HCT116 (cell line): ENCODE results near the gene CHD2. TPM values are rescaled to one million over a fixed set of nuclear protein-coding genes. Genes with fewer than 3 reads are reported as not detected.

Experiments
- ATAC-seq: fragments of 200-7000 bp; cut with Tn5 transposase; 2 replicates; pipeline ENCODE4 v1.9.1; 2020; ENCODE audit warnings: mild to moderate bottlenecking, moderate library complexity
- BruUV-seq: library from RNA; stranded (reverse); fragments of 400-500 nt; replicated peaks from 2 replicates; lab custom pipeline; 2021; lab: Mats Ljungman, UMichigan
- CTCF ChIA-PET: fragments of 300-600 bp; sonication (Branson Sonifier 250); formaldehyde crosslinking; loops from one replicate; lab custom pipeline; 2021; ENCODE audit warnings: antibody characterized with exemption; lab: Charles Lee
- POLR2A ChIA-PET: fragments of 300-600, 350-600 bp; sonication (Branson Sonifier 250); formaldehyde crosslinking; loops from one replicate; lab custom pipeline; 2021; ENCODE audit warnings: antibody characterized with exemption; lab: Charles Lee
- RAD21 ChIA-PET, 2 experiments: fragments of 300-600 bp; sonication (Branson Sonifier 250); formaldehyde crosslinking; loops; one replicate each; lab custom pipeline; 2023; ENCODE audit warnings: low total read pairs in 2 of 2; ENCODE audit not compliant: uncharacterized antibody in 2 of 2, unreplicated experiment in 2 of 2, low non-redundant PET in 1 of 2; lab: Charles Lee
- DNase-seq: peaks from one replicate; pipeline ENCODE4 v3.0.0-alpha.2; 2010; ENCODE audit warnings: low read depth, low spot score
- H2AFZ ChIP-seq: fragments of 200-600 bp; shearing (Covaris generic), sonication (generic); 2 replicates; pipeline ENCODE4 v1.6.1; 2017; ENCODE audit warnings: low read depth, mixed run types, mixed read lengths, antibody characterized with exemption, low read length; ENCODE audit not compliant: poor library complexity, severe bottlenecking
- H3K27ac ChIP-seq: 2 replicates; pipeline ENCODE4 v1.5.1; 2012; ENCODE audit warnings: low read depth, low read length
- H3K27me3 ChIP-seq: fragments of 200-600 bp; sonication (generic); 2 replicates; pipeline ENCODE4 v1.6.1; 2016; ENCODE audit warnings: mixed run types, low read length, mixed read lengths; ENCODE audit not compliant: insufficient read depth
- H3K36me3 ChIP-seq, 2 experiments: fragments of 200-500 bp in 1 of 2; fragments of 200-600 bp in 1 of 2; sonication (Bioruptor generic) in 1 of 2; sonication (generic) in 1 of 2; 2 replicates each; pipeline versions ENCODE4 v1.5.1 to v1.6.1; 2014 to 2016; ENCODE audit warnings: low read length in 2 of 2, inconsistent platforms in 1 of 2, mixed read lengths in 1 of 2, mixed run types in 1 of 2; ENCODE audit not compliant: insufficient read depth in 2 of 2, control insufficient read depth in 1 of 2
- H3K4me1 ChIP-seq, 2 experiments: fragments of 200-600 bp in 1 of 2; sonication (generic) in 1 of 2; 2 replicates each; pipeline versions ENCODE4 v1.5.1 to v1.6.1; 2012 to 2017; ENCODE audit warnings: low read length in 2 of 2, inconsistent platforms in 1 of 2, mild to moderate bottlenecking in 1 of 2, mixed read lengths in 1 of 2, mixed run types in 1 of 2, moderate library complexity in 1 of 2; ENCODE audit not compliant: insufficient read depth in 2 of 2, control insufficient read depth in 1 of 2
- H3K4me2 ChIP-seq: fragments of 200-600 bp; sonication (generic); 2 replicates; pipeline ENCODE4 v1.6.1; 2017; ENCODE audit warnings: mixed run types, low read length, mixed read lengths
- H3K4me3 ChIP-seq, 2 experiments: fragments of 200-600 bp in 1 of 2; sonication (generic) in 1 of 2; replicated peaks in 1 of 2; 2 replicates each; pipeline ENCODE4 v1.5.1; 2011 to 2016; ENCODE audit warnings: low read length in 2 of 2, control low read depth in 1 of 2, low read depth in 1 of 2, mild to moderate bottlenecking in 1 of 2, mixed read lengths in 1 of 2, mixed run types in 1 of 2
- H3K79me2 ChIP-seq: fragments of 200-600 bp; sonication (generic); 2 replicates; pipeline ENCODE4 v1.6.1; 2017; ENCODE audit warnings: mild to moderate bottlenecking, mixed run types, low read length, moderate library complexity, mixed read lengths; ENCODE audit not compliant: insufficient read depth
- H3K9ac ChIP-seq: fragments of 200-600 bp; sonication (generic); 2 replicates; pipeline ENCODE4 v1.6.1; 2016; ENCODE audit warnings: low read length, mixed read lengths
- H3K9me2 ChIP-seq: fragments of 200-600 bp; sonication (generic), shearing (Covaris generic); 2 replicates; pipeline ENCODE4 v1.6.1; 2017; ENCODE audit warnings: mixed run types, mild to moderate bottlenecking, moderate library complexity; ENCODE audit not compliant: insufficient read depth
- H3K9me3 ChIP-seq, 2 experiments: fragments of 200-500 bp in 1 of 2; fragments of 200-600 bp in 1 of 2; sonication (Bioruptor generic) in 1 of 2; sonication (generic) in 1 of 2; 2 replicates each; pipeline ENCODE4 v1.6.1; 2014 to 2017; ENCODE audit warnings: low read length in 2 of 2, mixed read lengths in 2 of 2, inconsistent platforms in 1 of 2, low read depth in 1 of 2, mild to moderate bottlenecking in 1 of 2, mixed run types in 1 of 2, moderate library complexity in 1 of 2; ENCODE audit not compliant: control insufficient read depth in 1 of 2, insufficient read depth in 1 of 2
- H4K20me1 ChIP-seq: fragments of 200-600 bp; sonication (generic), shearing (Covaris generic); 2 replicates; pipeline ENCODE4 v1.6.1; 2017; ENCODE audit warnings: mixed run types, mild to moderate bottlenecking, moderate library complexity; ENCODE audit not compliant: insufficient read depth
- CBX3 ChIP-seq: IDR thresholded peaks from 2 replicates; pipeline ENCODE4 v1.6.1; 2012; ENCODE audit warnings: low read depth
- CEBPB ChIP-seq: IDR thresholded peaks from 2 replicates; pipeline ENCODE4 v1.6.1; 2012; ENCODE audit warnings: low read depth
- CTCF ChIP-seq, 3 experiments: fragments of 200-600 bp in 1 of 3; sonication (generic) in 1 of 3; IDR thresholded peaks in 2 of 3; conservative IDR thresholded peaks in 1 of 3; 2 replicates each; pipeline ENCODE4 v1.5.1; 2012 to 2017; ENCODE audit warnings: low read depth in 2 of 3, low read length in 2 of 3, antibody characterized with exemption in 1 of 3, borderline replicate concordance in 1 of 3, control low read depth in 1 of 3, mild to moderate bottlenecking in 1 of 3, mixed read lengths in 1 of 3, mixed run types in 1 of 3, moderate library complexity in 1 of 3; ENCODE audit not compliant: insufficient read depth in 1 of 3
- ELF1 ChIP-seq: IDR thresholded peaks from 2 replicates; pipeline ENCODE4 v1.6.1; 2012; ENCODE audit warnings: low read depth, borderline replicate concordance
- EZH2 ChIP-seq: fragments of 200-600 bp; sonication (generic); IDR thresholded peaks from 2 replicates; pipeline ENCODE4 v1.6.1; 2017; ENCODE audit warnings: antibody characterized with exemption, mixed run types
- EZH2phosphoT487 ChIP-seq: fragments of 200-600 bp; IDR thresholded peaks from 2 replicates; pipeline ENCODE4 v1.6.1; 2018; ENCODE audit warnings: antibody characterized with exemption, borderline replicate concordance
- FOSL1 ChIP-seq: IDR thresholded peaks from 2 replicates; pipeline ENCODE4 v1.6.1; 2012; ENCODE audit warnings: low read depth
- RAD21 ChIP-seq: IDR thresholded peaks from 2 replicates; pipeline ENCODE4 v1.6.1; 2012; ENCODE audit warnings: low read depth, mild to moderate bottlenecking
- REST ChIP-seq: IDR thresholded peaks from 2 replicates; pipeline ENCODE4 v1.6.1; 2012; ENCODE audit warnings: low read depth
- SRF ChIP-seq: IDR thresholded peaks from 2 replicates; pipeline ENCODE4 v1.6.1; 2012; ENCODE audit warnings: low read depth
- YY1 ChIP-seq: IDR thresholded peaks from 2 replicates; pipeline ENCODE4 v1.6.1; 2011; ENCODE audit warnings: low read length, low read depth, moderate library complexity, mild to moderate bottlenecking; ENCODE audit not compliant: insufficient replicate concordance; ENCODE audit errors: extremely low read depth
- ZBTB33 ChIP-seq: IDR thresholded peaks from 2 replicates; pipeline ENCODE4 v1.6.1; 2011; ENCODE audit warnings: mild to moderate bottlenecking, low read length, moderate library complexity; ENCODE audit not compliant: insufficient replicate concordance; ENCODE audit errors: extremely low read depth
- ZNF274 ChIP-seq: fragments of 200-500 bp; sonication (Bioruptor generic); IDR thresholded peaks from 2 replicates; pipeline ENCODE4 v1.6.1; 2014; ENCODE audit warnings: mild to moderate bottlenecking, low read depth, low read length, inconsistent platforms
- intact Hi-C: fragments of 100-400 bp; cut with micrococcal nuclease; formaldehyde crosslinking; loops from 2 replicates; pipeline ENCODE4 v1.10.0; 2022
- total RNA-seq: library from RNA; stranded (reverse); gene quantifications from one replicate; pipeline ENCODE4 v1.2.1, GENCODE V29; 2021; ENCODE audit not compliant: unreplicated experiment

The CHD2 gene
- total RNA-seq, 1 experiment from 2014 or later = 116 TPM

GRCh38 chr15:93001881-93002280 is 101.8 kb downstream of the CHD2 start:
- Histone ChIP-seq H3K4me2 (no peak overlapping the region), H3K9ac (no peak overlapping the region), H3K27me3 (no peaks in the 10 kb centered on the region), H3K4me1 (no peaks in the 10 kb centered on the region), H3K79me2 (peaks cover 34% of the 10 kb centered on the region), H3K4me3 (no peak overlapping the region), H3K9me2 (no peaks in the 10 kb centered on the region), H3K27ac (no peak overlapping the region), H2AFZ (no peak overlapping the region), H3K36me3 (peaks cover 73 to 74% of the 10 kb centered on the region in 2 experiments), H3K9me3 (no peaks in the 10 kb centered on the region)
- ChIA-PET RAD21 (no interaction called here), CTCF (interaction anchor here (0.6 kb wide), 1 partner anchor 236 kb away, joined by 3 read pairs; no protein-coding TSS in a partner anchor), POLR2A (no interaction called here)
- intact Hi-C loops = no loop called here
- ATAC-seq = peak; percentile 53; the same call in 1 of the 2 replicates
- no TSS peak for BruUV-seq
- TF ChIP-seq CTCF (IDR thresholded peaks at IDR 0.05 in 2 of 3, conservative IDR thresholded peaks at IDR 0.05 in 1 of 3; ENCODE audit: borderline replicate concordance in 1 of 3, insufficient read depth in 1 of 3, low read depth in 2 of 3, low read length in 2 of 3) (peak in 2 of 3 experiments; percentile 18 to 40; a peak in 2 of 6 replicates), CBX3 (no peak)
- TF ChIP-seq, all 23 proteins: peak for 1
- DNase-seq = no peak
- no peaks in the 10 kb centered on the region for H4K20me1 ChIP-seq

- H3K4me1 ChIP-seq = no peaks in the 10 kb centered on the region
- ATAC-seq = no peak
- no peak for TF ChIP-seq EZH2phosphoT487
- no peak for TF ChIP-seq REST
- no peak for TF ChIP-seq SRF
- TF ChIP-seq FOSL1 = no peak
- no peak for TF ChIP-seq EZH2
- TF ChIP-seq CEBPB = no peak
- no peak for TF ChIP-seq YY1
- TF ChIP-seq ELF1 = no peak
- TF ChIP-seq ZNF274 = no peak
- TF ChIP-seq ZBTB33 = no peak
- no peak for TF ChIP-seq RAD21
Observed at GRCh38 chr15:93005133-93005532, 105.0 kb downstream of the CHD2 start.

More at GRCh38 chr15:93005133-93005532, 105.0 kb downstream of the CHD2 start:
- H3K9me3 ChIP-seq = no peaks in the 10 kb centered on the region
- ChIA-PET RAD21 (no interaction called here), POLR2A (no interaction called here), CTCF (no interaction called here)
- H3K4me3 ChIP-seq = no peak overlapping the region
- peaks cover 66 to 78% of the 10 kb centered on the region in 2 experiments for H3K36me3 ChIP-seq
- no TSS peak for BruUV-seq
- H2AFZ ChIP-seq = no peak overlapping the region
- H3K4me2 ChIP-seq = no peak overlapping the region
- no peak overlapping the region for H3K27ac ChIP-seq
- H4K20me1 ChIP-seq = no peaks in the 10 kb centered on the region
- no peak for DNase-seq
- no peaks in the 10 kb centered on the region for H3K9me2 ChIP-seq
- H3K79me2 ChIP-seq = peaks cover 46% of the 10 kb centered on the region
- intact Hi-C loops = no loop called here
- no peak overlapping the region for H3K9ac ChIP-seq
- H3K27me3 ChIP-seq = no peaks in the 10 kb centered on the region
